CD4-positive, alpha-beta T cell treated with Interleukin-17A for 4 hours (primary cell): Measurements from ENCODE around the gene KCNQ2.
"Not testable (repeated sequence)": the region's sequence is repeated elsewhere in the genome, so short reads cannot be mapped to it uniquely, and the experiment has no call there.

Experiments used
- DNase-seq: peaks from one replicate; pipeline ENCODE4 v3.0.0-alpha.2; 2020; ENCODE audit warnings: mixed read lengths

Gene KCNQ2

DNA sequence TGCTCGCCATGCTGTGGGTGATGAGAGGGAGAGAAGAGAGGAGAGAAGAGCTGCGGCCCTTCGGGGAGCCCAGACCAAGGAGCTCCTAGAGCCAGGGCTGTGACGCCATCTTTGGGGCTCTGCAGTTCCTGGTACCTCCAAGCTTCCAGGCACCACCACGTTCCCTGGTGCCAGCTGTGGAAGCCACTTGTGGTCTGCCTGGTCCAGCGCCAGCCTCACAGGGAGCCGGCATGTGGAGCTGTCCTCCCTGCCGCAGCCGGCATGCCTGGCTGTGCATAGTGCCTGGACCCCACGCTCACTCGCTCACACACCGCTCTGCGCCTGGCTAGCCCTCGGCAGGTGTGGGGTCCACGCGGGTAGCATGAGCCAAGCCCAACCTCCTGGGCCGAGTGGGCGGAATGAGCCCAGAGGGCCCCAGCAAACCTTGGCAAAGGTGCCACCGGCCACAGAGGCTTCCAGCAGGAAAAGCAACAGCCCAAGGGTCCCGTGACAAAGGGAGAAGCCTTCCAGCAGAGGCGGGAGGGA is 92.0 kb downstream of the KCNQ2 start:
- DNase-seq, result no peak

DNA sequence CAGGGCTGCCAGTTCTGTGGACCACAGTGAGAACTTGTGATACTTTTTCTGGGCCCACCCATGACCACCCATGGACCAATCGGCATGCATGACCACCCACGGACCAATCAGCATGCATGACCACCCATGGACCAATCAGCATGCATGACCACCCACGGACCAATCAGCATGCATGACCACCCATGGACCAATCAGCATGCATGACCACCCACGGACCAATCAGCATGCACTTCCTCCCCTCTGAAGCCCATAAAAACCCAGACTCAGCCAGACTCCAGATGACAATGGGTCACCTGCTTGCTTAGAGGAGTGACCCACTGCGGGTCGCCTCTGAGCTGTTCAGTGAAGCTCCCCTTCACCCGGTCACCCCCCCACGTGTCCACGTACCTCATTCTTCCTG is 92.6 kb downstream of the KCNQ2 start:
- DNase-seq, result not testable (repeated sequence)

DNA sequence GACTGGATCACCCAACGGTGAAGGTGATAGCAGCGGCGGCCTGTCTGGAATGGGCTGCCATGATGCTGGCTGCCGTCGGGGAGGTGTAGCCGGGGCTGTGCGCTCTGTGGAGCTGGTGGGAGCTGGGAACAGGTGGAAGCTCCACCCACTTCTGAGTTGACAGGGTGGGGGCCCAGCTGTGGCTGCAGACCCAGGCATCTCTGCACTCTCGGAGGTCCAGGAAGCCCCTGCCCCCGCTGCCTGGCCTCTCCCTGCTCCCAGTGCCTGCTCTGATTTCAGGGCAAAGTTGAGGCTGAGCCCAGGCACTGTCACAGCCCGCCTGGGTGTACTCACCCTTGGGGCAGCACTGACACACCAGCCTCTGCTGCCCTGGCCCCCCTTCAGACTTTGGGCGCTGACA is 93.2 kb downstream of the KCNQ2 start:
- no peak for DNase-seq

DNA sequence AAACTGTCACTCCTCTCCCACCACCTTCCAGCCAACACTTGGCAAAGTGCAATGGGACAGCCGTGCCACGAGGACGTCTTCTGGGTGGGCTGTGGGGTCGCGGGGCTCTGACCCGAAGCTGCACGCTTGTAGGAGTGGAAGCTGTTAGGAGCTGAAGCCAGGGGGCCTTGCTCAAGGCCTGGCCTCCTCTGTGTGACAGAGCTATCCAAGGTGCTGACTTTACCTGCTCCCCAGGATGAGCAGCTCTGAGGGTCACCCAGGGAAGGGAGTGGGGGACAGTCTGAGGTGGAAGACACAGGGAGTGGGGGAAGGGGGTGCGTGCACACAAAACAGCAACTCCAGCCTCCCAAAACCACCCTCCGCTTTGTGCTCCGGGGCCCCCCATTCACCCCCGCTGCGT is 93.8 kb downstream of the KCNQ2 start:
- no peak for DNase-seq

DNA sequence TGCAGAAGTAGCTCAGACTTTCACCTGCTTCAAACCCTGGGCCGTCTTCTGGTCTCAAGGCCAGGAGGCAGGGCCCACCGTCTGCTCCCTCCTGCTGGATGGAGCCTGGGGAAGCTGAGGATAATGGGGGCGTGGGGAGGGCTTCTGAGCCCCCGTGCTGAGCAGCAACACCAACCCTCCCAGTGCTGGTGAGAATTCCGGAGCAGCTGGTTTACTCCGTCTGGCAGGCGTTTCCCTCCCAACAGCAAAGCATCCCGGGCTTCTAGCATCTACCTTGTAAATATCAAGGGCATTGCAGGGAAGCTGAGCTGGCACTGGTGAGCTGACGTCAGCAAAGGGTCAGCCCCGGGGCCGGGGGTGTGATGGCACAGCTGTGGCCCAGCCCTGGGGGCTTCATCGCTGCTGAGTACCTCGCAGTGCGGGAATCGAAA is 94.5 kb downstream of the KCNQ2 start:
- no peak for DNase-seq

DNA sequence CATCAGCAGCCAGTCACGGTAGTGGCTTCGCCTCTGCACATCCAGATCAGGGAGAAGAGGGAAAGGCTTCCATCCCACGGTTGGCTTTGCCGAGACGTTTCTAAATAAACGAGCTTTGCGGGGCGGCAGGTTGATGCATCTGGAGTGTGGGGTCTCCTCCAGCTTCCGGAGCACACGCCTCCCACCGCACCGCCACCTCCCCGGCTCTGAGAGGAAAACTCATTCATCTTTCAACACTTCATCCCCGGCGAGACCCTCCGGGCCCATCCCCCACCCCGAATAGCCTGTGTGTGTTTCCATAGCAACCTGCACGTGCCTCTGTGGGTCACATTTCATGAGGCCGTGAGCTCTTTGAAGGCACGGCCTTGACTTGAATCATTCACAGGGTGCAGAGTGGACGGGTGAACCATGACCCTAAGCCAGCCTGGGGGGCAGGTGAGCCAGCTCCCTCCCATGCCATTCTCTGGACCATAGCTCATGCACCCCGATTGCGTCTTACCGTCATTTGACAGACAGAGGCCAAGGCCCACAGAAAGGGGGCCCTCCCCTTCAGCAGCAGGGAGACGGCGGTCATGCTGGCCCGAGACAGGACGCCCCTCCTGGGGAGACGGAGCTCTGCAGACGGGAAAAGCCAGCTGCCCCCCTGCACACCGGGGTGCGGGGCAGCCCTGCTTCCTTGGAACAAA is 95.1 kb downstream of the KCNQ2 start:
- DNase-seq, result no peak

DNA sequence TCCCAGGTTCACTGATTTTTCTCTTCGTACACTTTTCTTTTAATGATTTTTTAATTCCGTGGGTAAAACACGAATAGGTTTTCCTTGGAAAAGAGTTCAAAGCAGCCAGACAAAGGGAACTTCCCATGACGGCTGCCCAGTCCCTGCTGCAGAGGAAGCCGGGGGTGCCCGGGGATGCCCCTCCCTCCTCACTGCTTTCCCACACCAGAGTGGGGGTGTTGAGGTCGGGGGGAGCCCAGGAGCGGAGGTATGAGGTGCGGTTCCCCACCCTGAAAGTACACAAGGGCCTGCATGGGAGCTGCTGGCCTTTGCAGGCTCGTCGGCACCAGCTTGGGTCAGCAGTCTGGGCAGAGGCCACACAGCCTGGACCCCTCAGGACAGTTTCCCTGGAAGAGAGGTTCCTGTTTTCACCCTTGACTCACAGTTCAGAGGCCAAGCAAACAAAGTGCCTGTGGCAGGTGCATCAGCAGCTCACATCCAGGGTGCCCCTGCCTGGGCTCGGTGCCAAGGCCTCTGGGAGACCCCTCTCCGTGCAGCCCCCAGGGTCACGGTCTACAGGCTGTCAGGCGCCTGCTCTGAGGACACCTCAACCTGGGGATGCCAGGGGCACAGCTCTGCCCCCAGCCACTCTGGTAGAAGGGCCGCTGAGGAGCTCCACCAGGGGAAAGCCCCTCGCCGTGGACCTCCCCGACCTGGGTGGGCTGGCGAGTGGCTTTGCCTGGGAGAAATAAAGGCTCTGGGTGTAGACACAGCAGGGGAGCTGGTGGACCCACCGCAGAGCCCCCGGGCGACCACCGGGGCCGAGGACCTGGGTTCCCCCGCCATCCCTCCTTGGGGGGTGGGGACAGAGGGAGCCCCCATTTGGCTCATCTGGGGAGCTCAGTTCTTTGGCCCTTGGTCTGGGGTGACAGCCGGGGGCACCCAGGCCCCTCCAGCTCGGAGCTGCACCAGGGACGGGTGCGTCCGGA is 95.9 kb downstream of the KCNQ2 start:
- no peak for DNase-seq

DNA sequence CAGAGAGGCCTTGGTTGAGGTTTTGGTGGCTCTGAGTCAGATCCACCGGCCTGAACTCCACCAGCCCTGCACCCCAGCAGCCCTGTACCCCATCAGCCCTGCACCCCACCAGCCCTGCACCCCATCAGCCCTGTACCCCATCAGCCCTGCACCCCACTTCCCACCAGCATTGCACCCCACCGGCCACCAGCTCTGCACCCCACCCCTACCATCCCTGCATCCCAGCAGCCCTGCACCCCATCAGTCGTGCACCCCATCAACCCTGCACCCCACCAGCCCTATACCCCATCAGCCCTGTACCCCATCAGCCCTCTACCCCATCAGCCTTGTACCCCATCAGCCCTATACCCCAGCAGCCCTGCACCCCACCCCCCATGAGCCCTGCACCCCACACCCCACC is 97.0 kb downstream of the KCNQ2 start:
- DNase-seq, result no peak

DNA sequence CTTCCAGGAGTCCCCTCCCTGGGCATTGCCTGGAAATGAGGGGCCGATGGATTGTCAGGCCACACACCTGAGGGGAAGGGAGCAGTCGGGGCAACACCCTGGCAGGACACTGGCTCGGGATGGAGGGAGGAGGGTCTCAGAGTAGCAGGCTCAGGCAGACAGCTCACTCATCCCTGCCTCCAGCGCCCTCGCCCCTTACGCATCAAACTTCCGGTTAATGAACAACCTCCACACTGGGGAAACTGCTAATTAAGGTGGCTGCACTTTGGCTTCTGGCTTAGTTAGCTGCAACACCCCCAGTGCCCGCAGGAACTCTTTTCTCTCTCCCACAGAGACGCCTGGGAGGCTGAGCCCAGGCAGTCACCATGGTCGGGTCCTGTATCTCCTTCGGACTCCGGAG is 98.0 kb downstream of the KCNQ2 start:
- no peak for DNase-seq

DNA sequence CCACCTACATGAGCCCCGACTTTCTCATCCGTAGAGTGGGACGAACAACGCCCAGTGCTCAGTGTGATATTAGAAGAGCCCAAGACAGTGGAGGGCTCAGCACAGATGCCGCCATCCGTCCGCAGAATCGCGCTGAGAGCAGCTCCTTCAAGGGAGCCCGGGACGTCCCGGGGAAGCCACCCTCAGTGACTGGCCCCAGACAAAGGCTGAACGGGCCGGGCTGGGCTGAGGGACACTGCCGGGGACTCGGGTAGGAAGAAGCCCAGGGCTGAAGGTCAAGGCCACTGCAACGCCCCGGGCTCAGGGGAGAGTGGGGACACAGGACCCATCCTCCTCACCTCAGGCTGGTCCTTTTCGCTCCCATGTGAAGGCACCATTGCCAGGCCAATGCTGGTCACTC is 98.5 kb downstream of the KCNQ2 start:
- DNase-seq, result no peak

DNA sequence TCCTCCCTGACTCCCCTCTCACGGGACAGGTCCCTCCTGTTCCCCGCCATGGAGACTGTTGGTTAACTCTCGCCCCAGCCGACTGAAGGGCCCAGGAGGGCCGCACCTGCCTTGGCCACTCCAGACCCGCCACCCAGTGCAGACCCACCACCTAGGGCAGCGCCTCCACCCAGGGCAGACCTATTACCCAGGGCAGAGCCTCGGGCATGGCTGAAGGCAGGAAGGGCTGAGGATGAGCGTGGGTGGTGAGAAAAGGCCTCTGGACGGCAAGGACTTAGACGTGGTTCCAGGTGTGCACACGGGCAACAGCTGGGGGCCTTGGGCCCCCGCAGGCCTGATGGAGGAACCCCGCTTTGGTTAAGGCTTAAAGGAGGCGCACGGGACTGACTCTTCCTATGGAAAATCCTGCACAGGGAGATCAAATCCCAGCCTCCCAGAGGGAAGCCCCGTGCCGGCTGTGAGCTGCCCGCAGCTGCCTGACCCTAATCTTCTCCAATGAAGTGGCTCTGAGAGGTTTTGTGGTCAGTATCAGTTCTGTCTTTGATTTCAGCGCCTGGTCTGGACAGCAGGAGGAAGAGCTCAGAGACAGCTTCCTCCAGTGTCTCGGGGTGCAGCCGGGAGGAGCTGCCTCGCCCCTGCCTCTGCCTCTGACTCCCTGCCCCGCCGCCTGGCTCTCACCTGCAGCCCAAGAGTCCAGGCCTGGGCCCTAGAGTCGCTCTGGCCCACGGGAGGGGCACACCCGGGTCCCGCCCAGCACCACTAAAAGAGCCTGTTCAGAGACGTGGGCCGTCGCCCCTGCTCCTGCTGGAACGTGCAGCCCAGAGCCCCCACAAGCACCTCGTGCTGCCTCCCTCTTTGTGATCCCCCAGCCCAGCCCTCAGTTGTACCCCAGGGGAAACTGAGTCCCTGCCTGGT is 99.2 kb downstream of the KCNQ2 start:
- DNase-seq, result no peak

DNA sequence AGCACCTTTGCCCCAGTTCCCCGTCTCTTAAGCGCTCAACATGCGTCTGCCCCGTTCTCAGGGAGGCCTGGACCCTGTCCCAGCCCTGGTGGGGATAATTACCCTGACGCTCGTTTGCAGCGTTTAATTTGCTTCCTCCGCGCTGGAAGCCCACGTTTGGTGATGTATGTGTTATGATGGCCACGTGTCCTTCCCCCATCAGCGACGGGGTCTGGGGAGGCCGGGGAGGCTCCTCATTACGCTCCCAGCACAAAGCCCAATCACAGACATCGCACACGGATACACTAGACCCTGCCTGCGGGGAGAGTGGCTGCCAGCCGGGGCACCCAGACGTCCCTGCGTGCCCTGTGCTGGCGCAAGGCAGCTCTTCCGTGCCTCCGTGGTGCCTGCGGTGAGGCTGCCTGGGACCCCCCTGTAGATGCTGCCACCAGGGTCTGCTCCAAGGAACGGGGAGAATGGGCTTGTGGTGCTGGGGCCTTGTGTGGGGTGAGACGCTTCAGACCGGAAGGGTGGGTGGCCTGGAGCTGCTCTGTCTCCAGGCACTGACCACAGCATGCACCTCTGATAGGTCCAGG is 101.1 kb downstream of the KCNQ2 start:
- no peak for DNase-seq

DNA sequence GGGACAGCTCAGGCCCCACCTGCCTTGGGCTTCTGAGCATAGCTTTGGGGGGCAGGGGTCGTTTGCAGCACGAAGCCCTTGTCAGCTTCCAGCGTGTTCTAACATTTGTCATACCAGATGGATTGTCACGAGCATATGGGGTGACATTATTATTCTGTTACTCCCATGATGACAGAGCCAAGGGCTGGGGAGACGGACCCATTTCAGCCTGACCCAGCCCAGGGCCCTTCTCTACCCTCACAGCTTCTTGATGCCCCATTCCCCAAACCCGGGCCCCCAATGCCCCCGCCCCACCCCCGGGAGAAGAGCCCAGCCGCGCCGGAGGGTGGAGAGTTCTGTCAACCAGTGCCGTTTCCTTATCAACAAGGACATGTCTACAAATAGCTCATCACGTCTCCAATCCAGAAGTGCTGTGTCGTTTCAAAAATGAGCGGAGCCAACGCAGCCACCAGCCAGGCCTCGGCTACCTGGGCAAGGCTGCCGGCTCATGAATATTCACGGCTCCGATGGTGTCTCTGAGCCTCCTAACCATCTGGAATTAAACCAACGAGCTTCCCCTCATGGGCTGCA is 101.8 kb downstream of the KCNQ2 start:
- no peak for DNase-seq

DNA sequence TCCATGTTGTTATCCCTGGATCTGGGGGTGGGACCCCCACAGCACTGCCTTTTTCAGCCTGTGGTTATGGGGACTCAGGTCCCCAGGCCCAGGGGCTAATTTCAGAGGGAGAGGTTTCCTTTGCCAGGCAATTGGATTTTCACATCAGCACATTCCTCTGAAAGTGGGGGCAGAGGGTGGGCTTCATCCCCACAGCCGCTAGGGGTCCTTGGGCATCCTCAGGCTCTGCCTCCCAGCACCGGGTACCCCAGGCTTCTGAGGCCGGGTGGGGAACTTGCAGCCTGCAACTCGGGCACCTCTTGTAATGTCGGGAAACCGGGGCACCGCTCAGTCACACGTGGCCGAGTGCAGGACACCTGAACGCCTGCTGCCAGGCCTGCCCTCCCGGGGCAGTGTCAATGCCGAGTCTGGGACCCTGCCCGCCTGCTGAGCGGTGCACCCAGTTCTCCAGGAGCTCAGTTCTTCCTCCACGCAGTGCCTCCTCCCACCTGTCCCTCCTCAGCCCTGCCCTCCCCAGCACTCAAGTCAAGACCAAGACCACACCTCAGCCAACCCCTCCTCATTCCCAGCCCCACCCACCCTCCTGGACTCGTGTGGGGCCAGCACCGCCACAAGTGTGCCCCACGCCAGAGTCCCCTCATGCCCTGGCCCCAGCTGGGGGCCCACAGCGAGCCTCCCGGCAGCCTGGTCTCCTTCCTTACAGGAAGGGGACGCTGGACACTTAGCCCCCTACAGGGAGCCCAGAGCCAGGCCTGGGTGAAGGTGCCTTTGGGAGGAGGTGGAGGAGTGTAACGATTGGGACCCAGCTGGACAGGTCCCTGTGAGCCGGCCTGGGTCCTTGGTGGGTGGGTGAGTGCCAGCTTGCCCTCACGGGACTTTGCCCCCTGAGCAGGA is 102.5 kb downstream of the KCNQ2 start:
- no peak for DNase-seq

DNA sequence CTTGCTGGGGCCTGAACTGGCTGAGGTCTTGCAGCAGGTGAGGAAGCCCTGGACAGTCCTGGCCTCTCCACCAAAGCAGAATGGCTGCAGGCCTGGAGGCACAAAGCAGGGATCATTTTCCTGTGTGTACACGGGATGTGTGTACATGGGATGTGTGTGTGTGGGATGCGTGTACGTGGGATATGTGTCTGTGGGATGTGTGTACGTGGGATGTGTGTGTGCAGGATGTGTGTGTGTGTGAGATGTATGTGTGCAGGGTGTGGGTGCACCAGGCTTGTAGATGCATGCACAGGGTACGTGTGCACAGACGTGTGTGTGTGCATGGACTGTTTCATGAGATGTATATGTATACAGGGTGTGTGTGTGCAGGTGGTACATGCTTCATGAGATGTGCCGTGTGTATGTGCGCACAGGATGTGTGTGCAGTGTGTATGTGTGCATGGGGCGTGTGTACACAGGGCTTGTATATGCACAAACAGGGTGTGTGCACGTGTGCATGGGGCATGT is 103.4 kb downstream of the KCNQ2 start:
- no peak for DNase-seq

DNA sequence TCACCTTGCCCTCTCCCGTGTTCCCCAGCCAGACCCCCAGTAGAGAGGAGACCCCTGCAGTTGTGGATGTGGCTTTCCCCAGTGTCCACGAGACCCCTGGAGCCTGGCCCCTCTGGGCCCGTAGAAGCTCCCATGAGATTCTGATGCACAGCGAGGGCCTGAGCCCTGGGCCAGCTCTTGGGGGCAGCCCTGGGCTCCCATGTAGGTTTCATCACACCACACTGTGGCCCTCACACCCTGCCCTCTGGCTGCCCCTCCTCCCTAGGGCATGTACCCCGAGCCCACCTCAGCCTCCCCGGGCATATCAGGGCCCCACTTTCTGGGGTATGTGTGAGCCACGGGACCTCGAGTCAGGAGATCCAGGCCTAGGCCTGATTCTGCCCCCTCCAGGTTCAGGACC is 104.3 kb downstream of the KCNQ2 start:
- no peak for DNase-seq

DNA sequence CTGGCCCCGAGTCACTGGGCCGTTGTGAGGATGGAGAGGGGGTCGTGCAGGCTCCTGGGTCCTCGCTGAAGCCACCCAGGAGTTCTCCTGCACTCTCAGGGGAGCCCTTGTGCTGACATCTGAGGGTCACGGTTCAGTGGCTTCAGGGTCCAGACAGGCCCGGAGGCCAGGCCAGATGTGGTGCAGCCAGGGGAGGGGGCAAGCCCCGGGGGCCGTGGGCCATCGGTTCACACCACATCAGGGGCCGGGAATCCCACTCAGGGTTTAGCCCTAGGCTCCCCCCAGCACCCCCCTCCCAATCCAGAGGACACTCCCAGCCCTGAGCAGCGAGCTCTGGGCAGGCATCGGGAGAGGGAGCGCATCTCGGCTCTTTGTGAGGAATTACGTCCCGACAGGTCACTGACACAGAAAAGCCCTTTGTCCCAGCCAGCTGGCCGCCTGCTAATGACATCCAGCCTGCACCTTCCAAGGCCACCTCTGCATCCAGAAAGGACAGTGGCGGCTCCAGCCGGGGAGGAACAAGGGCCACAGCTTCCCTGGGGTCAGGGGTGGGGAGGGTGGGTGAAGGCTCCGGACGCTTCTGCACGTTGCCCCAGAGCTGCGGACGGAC is 104.9 kb downstream of the KCNQ2 start:
- no peak for DNase-seq

DNA sequence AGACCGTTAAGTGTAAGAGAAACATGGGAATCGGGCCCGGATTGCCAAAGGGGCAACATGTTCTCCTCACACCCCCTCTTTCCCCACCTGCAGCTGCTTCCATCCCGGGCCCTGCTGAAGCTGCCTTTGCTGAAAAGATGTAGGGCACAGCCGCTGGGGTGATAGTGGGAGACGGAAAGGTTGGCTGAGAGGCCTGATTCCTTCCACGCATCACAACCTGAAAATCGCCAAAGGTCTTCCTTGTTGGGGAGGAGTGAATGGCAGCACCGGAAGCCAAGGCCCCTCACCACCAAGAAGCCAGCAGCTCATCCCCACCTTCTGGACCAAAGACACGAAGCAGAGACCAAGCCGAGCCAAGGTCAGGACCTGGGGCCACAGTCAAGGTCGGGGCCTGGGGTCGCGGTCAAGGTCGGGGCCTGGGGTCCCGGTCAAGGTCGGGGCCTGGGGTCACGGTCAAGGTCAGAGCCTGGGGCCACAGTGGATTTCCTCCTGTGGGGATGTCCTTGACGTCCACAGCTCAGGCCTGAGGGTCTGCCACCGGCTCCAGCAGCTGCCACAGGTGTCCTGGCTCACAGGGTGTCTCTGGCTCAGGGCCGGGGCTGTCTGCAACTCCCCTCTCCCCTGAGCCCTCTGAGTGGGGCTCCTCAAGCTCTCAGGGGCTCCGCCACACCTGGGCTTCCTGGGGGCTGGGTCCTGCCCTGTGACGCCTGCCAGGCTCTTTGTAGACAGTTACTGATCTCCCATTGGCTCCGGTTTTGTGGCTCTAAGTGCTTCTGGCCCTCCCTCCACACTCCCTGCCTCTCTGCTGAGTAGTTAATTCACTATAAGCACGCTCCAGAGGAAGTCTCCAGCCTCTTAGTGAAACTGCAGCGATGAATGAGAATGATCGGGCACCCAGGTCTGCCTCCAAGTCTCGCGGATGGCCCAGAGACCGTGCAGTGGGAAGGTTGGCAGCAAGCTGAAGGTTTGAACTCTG is 105.8 kb downstream of the KCNQ2 start:
- no peak for DNase-seq
